ENCODE measurements around the gene COX6A2.
"Not testable (repeated sequence)": the region's sequence is repeated elsewhere in the genome, so short reads cannot be mapped to it uniquely, and the experiment has no call there.

COX6A2 gene

DNA sequence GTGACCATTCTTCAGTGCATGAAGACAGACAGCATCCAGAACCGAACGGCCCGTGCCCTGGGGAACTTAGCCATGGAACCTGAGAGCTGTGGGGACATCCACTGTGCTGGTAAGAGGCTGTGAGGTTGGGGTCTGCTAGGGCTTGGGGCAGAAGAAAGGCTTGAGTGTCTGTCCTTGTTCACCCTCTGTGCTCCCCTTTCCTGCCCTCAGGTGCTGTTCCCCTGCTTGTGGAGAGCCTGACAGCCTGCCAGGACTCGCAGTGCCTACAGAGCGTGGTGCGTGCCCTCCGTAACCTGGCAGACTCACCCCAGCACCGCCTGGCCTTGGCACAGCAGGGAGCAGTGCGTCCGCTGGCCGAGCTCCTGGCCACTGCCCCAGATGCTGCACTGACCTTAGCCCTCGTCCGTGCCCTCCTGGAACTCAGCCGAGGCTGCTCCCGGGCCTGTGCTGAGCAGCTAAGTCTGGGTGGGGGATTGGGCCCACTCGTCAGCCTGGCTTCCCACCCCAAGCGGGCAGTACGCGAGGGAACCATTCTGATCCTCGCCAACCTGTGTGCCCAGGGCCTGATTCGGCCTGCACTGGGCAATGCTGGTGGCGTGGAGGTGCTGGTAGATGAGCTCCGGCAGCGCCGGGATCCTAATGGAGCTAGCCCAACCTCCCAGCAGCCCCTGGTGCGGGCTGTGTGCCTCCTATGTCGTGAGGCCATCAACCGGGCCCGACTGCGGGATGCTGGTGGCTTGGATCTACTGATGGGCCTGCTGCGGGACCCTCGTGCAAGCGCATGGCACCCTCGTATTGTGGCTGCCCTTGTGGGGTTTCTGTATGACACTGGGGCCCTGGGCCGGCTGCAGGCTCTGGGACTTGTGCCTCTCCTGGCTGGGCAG is 34.0 kb upstream of the COX6A2 start:
- DNase-seq, result no peak

DNA sequence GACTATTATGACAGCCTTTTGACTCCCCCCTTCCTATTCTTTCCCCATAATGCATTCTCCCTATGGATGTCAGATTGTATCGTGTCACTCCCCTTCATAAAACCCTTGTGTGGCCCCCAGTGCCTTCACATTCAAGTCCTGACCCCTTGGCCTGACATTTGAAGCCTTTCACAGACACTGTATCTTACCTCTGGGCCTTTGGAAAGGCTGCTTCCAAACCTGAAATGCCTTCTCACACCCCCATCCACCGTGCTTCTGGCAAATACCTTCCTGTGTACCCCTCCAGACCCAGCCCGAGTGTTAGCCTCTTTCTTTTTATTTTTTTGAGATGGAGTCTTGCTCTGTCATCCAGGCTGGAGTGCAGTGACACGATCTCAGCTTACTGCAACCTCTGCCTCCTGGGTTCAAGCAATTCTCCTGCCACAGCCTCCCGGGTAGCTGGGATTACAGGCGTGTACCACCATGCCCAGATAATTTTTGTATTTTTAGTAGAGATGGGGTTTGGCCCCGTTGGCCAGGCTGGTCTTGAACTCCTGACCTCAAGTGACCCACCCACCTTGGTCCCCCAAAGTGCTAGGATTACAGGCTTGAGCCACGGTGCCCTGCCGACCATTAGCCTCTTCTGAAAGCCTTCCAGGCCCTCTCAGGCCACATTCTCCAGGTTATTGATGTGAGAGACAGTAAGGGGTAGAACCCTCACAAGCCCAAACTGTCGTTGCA is 33.2 kb upstream of the COX6A2 start:
- no peak for DNase-seq

DNA sequence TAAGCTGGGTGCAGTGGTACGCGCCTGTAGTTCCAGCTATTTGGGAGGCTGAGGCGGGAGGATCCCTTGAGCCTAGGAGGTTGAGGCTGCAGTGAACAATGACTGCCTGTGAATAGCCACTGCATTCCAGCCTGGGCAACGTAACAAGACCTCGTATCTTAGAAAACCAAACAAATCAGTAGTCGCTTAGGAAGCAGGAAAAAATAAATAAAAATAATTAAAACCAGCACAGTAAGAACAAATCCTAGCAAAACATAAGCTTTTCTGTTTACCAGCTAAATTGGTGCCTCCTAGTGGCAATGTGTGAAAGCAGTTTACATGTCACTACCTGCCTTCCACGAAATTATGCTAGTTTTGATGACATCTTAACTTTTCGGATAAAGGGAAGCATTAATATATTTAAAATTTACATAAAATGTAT is 32.4 kb upstream of the COX6A2 start:
- DNase-seq, result peak; percentile 52

DNA sequence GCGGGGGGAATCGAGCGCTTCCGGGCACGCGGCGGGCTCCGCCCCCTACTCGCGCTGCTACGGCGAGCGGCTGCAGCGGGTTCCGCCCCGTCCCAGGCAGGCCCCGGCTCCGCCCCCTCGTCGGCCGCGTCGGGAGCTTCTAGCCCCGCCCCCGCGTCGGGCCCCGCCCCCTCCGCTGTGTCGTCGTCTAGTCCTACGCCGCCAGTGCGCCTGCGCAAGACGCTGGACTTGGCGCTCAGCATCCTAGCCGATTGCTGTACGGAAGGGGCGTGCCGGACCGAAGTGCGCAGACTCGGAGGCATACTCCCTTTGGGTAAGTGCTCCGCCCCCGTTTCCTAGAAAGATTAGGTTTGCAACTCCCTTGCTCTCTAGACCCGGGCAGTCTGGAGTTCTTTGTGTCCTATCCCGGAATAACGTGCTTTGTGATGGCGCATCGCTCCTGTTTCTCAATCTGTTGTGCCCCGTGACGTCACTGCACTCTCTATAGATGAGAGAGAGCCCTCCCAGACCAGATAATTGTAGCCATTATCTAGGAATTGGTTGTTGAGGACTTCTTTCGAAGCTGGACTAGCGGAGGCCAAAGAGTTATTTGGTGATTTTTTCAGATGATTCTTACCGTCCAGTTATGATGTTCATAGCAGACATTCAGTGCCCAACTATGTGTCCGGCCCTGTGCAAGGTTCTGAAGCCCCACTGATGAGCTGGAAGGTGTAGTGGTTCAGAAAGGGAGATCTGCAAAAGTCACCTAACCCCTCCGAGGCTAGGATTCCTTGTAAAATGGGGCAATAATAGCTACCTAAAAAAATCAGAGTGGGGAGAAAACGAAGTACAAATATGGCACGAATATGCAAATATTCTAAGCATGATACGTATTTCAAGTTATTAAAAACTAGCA is 31.8 kb upstream of the COX6A2 start:
- peak; percentile 99 for DNase-seq

DNA sequence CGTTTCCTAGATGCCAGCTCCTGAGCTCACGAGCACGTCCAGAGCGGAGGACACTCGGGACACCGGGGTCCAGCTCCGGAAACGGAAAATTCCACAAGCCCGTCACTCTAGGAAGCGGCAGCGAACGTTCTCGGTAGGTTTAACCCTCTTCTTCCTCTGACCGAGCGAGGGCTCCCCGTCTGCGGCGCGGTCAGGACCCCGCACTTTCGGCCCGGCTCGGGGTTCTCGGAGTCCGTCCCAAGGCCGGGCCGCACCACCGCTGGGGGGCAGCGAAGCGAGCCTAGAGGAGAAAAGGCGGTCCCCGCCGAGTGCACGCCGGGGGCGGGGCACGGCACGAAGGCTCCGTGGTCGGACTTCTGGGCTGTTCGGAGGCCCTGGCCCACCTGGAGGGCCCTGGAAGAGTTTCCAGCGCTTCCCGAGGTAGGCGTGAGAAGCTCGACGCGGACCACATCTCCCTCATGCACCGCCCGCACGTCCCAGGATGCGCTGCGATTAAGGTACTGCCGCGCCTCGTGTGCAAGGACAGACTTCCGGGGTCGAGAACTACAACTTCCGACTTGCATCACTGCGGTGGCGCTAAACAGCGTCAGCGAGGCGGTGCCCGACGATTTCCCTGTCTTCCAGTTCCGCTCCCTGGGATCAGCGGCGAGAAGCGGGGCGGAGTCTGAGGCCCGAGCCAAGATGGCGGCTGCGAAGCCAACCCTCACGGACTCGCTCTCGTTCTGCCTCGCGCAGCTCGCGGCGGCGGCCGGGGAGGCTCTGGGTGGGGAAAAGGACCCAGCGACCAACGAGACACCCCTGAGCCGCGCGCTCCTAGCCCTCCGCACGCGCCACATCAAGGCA is 30.9 kb upstream of the COX6A2 start, which contains the start of gene ARMC5:
Gene ARMC5, plus strand, starts transcription at position 658 of the 843 bp plus-strand sequence. Its CDS starts 24 bp downstream, at position 682.
- DNase-seq, result peak; percentile 98

DNA sequence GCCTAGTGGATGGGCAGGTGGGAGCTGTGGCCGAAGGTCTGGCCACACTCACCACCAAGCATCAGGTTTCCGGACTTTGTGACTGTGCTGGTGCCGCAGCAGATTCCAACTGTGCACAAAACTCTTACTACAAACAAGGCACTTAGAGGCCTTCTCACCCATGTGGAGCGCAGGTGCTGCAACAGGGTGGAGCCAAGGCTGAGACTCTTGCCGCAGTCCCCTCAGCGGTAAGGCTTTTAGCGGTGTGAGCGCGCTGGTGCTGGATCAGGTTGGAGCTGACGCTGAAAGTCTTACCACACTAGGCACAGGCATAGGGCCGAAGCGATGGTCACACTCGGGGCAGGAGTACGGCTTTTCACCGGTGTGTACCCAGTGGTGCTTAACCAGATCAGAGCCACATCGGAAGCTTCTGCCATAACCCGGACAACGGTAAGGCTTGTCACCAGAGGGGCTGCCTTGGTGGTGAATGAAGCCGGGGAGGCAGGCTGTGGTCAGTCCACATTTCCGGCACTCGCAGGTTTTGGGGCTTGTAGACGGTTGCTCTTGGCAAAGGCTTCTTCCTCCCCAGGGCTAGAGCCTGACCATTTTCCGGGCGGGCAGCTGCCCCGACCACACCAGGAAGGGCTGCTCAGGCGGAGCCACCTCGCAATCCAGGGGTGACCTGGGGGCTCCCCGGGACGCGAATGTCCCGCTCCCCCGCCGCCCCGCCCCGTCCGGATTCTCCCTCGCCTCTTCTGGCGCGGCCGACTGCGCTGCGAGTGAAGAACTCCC is 30.1 kb upstream of the COX6A2 start:
- no peak for DNase-seq

DNA sequence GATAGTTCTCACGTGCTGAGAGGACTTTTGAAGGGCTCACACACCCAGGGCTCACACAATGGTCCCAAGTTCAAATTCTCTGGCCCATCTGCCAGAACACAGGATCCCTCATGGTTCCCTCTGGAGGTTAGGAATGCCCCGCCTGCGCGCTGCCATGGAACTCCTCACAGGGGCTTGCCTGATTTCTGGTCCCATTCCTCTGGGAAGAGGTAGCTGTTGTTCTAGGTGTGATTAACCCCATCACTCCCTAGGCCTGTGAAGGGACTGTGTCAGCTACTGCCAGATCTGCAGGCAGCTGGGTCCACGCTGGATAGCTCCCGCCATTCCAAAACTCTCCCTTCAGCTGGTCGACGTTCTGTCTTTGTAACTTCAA is 28.8 kb upstream of the COX6A2 start:
- no peak for DNase-seq

DNA sequence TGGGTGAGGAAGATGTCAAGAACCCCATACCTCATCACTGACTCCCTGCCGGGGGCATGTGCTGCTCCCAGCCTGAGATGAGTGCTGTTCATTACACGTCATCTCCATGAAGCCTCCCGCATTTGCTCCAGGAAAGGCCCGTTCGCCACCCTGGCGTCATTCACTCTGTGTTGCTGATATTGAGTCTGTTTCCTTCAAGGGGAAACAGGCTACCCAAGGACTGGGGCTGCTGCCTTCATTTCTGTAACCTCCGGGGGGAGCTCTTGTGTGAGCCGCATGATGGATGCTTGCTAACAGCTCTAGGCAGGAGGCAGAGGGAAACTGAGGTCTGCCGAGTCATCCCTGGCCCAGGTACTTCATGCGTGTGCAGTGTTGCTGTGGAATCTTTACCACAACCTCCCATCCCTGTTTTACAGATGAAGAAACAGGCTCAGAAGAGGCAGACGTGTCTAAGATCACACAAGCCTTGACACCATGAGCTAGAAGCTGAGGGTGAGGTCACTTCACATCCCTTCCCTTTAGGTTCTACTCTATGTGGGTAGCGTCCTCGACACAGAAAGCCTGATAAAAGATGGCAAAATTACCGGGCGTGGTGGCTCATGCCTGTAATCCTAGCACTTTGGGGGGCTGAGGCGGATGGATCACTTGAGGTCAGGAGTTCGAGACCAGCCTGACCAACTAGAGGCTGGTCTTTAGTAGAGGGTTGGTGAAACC is 27.6 kb upstream of the COX6A2 start:
- no peak for DNase-seq

DNA sequence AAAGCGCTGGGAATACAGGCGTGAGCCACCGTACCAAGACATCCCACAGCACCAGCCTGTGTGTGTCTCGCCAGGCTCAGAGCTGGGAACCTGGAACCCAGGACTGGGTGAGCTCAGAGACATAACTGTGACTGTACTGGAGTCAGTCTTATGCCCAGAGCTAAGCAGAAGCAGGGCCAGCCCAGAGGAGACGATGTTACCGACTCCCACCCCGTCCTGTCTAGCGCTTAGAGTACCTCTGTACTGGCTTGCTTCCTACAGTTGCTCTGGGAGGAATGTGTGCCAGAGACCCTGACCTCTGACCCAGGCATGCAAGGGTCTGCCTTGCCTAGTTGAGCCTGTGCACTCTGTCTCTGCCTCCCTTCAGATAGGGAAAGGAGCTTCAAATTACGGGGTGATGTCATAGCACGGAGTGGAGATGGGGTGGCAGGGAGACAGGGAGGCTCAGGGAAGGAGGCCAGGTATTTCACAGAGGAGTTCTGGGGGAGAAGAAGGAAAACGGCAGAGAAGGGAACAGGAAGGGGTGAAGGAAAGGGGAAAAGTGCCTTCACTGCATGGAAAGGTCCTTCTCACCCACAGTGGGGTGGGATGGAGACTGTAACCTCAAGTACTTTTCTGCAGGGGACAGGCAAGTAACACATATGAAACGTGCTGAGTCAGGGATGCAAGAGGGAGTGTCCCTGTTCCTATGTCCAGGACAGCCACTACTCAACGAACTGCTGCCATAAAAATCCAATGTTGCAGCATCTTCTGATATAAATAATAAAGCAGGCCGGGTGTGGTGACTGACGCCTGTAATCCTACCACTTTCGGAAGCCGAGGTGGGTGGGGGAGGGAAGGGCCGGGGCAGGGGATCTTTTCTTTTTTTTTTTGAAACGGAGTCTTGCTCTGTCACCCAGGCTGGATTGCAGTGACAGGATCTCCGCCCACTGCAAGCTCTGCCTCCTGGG is 25.4 kb upstream of the COX6A2 start:
- peak; percentile 51 for DNase-seq

DNA sequence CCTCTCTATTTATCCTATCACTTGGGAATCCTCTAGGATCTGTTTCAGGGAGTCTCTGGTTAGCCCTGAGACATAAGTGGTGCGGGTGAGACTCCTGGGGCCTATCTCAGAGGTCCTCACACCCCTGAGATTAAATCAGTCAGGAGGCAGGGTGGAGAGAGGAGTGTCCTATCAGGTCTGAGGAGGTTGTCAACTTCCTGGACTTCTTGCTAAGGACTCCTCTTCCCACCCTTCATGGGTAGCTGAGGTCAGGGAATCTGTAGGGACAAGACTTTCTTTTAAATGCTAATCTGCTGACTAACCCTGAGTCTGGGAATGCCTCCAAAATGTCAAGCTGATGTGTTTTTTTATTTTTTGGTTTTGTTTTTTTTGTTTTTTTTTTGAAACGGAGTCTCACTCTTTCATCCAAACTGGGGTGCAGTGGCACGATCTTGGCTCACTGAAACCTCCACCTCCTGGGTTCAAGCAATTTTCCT is 24.5 kb upstream of the COX6A2 start:
- DNase-seq, result peak; percentile 90

DNA sequence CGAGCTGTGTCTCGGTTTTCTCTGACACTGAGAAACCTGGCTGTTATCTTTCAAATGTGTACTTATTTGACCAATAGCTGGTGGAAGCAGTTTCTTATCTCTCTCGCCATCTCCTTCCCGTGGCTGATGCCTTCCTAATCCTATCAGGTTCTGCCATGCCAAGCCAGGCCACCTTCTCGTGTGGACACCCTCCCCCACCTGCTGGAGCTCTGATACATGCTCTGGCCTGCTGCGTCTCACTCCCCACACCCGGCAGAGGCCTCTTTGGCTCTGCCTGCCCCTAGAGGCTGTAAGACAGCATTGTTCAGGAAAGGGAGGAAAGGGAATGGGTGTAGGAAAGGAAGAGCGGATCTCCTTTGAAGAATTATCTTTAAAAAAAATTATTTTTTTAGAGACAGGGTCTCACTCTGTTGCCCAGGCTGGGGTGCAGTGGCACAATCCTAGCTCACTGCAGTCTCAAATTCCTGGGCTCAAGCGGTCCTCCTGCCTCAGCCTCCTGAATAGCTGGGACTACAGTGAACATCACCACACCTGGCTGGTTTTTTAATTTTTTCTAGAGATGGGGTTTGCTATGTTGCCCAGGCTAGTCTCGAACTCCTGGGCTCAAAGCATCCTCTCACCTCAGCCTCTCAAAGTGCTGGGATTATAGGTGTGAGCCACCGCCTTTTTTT is 23.7 kb upstream of the COX6A2 start:
- DNase-seq, result peak; percentile 81

DNA sequence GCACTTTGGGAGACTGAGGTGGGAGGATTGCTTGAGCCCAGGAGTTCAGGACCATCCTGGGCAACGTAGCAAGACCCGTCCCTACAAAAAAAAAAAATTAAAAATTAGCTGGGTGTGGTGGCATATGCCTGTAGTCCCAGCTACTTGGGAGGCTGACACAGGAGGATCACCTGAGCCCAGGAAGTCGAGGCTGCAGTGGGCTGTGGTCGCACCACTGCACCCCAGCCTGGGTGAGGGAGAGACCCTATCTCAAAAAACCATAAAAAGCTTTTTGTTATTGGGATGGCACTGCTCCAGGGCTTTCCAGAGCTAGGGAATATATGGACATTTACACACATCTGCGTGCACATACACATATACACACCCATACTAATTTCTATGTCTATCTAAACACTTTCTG is 23.0 kb upstream of the COX6A2 start:
- no peak for DNase-seq

DNA sequence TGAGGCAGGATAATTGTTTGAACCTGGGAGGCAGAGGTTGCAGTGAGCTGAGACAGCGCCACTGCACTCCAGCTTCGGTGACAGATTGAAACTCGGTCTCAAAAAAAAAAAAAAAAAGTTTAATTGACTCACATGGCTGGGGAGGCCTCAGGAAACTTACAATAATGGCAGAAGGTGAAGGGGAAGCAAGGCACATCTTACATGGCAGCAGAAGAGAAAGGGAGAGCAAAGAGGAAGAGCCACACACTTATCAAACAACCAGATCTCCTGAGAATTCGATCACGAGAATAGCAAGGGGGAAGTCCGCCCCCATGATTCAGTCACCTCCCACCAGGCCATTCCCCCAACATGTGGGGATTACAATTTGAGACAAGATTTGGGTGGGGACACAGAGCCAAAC is 17.8 kb upstream of the COX6A2 start:
- DNase-seq, result not testable (repeated sequence)

DNA sequence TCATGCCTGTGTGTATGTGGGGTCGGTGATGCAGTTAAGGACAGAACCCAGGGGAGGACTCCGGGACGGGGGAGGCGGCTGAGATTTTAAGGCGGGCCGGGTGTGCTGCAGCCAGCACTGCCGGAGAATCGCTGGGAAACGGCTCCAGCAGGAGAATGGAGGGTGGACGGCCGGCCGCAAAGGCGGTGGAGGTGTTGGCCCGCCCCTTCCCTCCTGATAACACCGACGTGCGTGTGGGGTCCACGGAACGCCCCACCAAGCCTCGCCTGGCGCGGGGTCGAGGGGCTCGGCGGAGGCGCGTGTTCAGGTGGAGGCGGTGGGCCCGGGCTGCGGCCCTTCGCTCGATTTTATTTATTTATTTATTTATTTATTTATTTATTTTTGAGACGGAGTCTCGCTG is 13.8 kb upstream of the COX6A2 start:
- DNase-seq, result no peak

DNA sequence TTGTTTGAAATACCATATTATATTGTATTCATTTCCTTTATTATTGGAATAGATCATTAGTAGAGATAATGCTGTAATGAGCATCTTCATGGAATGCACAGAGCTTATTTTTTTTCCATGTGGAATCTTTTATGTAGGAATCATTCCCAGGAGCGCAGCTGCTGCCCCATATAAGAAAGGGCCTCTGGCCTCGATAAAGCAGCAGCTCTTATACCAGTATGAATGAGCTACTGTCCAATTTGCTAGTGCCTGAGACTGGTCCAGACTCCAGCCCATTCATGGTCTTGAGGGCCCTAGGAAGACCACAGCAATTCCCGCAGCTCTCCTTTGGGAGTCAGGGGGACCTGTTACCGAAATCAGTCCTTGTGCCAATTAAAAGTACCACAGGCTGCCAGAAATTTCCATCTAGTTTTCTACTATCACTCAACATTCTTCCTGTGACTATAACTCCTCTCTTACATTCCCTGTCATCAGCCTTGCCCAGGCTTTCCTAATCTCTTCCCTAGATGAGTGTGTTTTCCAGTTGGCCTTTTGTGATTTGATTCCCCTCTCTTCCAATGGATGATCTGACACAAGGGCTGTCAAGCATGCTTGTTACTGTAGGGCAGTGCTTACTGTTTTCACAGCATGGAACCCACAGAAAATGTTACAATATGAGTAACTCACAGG is 12.5 kb upstream of the COX6A2 start:
- DNase-seq, result peak; percentile 29

DNA sequence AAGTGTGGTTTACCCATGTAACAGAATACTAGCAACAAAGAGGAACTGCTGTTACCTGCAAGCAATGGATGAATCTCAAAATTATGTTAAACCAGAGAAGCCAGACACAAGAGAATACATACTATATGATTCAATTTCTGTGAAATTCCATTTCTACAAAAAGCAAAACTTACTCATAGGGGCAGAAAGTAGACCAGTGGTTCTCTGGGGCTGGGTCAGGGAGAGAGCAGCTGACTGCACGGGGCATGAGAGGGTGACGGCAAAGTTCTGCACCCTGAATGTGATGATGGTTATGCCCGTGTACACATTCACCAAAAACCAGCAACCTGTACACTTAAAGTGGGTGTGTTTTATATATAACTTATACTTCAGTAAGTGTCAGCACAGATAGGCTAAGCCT is 11.4 kb upstream of the COX6A2 start:
- no peak for DNase-seq

DNA sequence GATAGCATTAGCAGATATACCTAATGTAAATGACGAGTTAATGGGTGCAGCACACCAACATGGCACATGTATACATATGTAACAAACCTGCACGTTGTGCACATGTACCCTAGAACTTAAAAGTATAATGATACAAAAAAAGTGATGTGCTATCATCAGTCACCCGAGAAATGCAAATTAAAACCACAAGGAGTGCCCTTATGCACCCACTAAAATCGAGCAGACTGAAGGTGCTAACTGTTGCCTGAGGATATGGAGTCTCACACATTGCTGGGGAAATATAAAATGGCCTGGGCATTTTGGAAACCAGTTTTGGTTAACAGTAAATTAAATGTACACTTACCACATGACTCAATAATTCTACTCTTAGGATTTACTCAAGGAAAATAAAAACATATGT is 10.9 kb upstream of the COX6A2 start:
- not testable (repeated sequence) for DNase-seq

DNA sequence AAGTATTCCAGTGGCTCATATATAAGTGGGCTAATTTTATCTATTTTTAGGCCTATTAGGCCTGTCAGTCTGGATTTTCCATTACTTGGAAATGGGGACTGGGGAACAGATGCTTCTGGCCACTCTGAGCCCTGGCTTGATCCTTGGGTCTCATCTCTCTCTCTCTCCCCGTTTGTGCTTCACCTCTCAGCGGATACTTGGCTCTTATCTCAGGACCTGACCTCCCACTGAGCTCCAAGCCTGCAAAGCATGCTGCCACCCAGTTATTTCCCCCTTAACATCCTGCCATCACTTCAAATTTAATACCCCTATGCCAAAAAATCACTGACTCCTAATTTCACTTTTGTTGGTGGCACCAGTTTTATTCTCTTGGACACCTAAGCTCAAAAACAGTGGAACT is 10.3 kb upstream of the COX6A2 start:
- no peak for DNase-seq
